ENCODE data around the gene BBS2.

Gene BBS2

GRCh38 chr16:56520251-56520577 is 390 bp upstream of the BBS2 start:
- Histone ChIP-seq H3K27ac (peak overlapping the region; percentile 87 to 92), H3K4me3 (peak overlapping the region; percentile 84)
- no peak for DNase-seq (ENCODE audit: low spot score)
- TF ChIP-seq CTCF (IDR thresholded peaks at IDR 0.05): no peak

GRCh38 chr16:56518425-56518824 is 1.4 kb downstream of the BBS2 start:
- peak overlapping the region; percentile 84 for H3K4me3 ChIP-seq
- DNase-seq (ENCODE audit: low spot score): no peak
- no peak for TF ChIP-seq CTCF (IDR thresholded peaks at IDR 0.05)
- peak overlapping the region in 1 of 2 donors; percentile 3 for H3K27ac ChIP-seq

- no peak for TF ChIP-seq CTCF (IDR thresholded peaks at IDR 0.05)
- Histone ChIP-seq H3K27ac (no peak overlapping the region), H3K4me3 (no peak overlapping the region)
- no peak for DNase-seq (ENCODE audit: low spot score)
Measured at GRCh38 chr16:56517206-56517605, 2.6 kb downstream of the BBS2 start.

- TF ChIP-seq CTCF (IDR thresholded peaks at IDR 0.05): no peak
- DNase-seq (ENCODE audit: low spot score): no peak
- Histone ChIP-seq H3K27ac (peak overlapping the region in 1 of 2 donors; percentile 8), H3K4me3 (no peak overlapping the region)
Measured at GRCh38 chr16:56515665-56516064, 4.2 kb downstream of the BBS2 start.

- TF ChIP-seq CTCF (IDR thresholded peaks at IDR 0.05): no peak
- Histone ChIP-seq H3K4me3 (no peak overlapping the region), H3K27ac (no peak overlapping the region)
- DNase-seq (ENCODE audit: low spot score): no peak
Measured at GRCh38 chr16:56514845-56515244, 5.0 kb downstream of the BBS2 start.

- H3K4me3 ChIP-seq: no peak overlapping the region
- no peak for DNase-seq (ENCODE audit: low spot score)
- no peak for TF ChIP-seq CTCF (IDR thresholded peaks at IDR 0.05)
- peak overlapping the region in 1 of 2 donors; percentile 37 for H3K27ac ChIP-seq
Measured at GRCh38 chr16:56513972-56514371, 5.9 kb downstream of the BBS2 start.

- Histone ChIP-seq H3K27ac (no peak overlapping the region), H3K4me3 (no peak overlapping the region)
- DNase-seq (ENCODE audit: low spot score): no peak
- TF ChIP-seq CTCF (IDR thresholded peaks at IDR 0.05): no peak
Measured at GRCh38 chr16:56513091-56513490, 6.7 kb downstream of the BBS2 start.

Measured in coronary artery (tissue), 2 donors.